HFFc6 (cell line): ENCODE measurements around the gene EGR4. TPM values are rescaled to one million over a fixed set of nuclear protein-coding genes. Genes with fewer than 3 reads are reported as not detected.

Experiments
- DNase-seq: peaks from one replicate; pipeline ENCODE4 v3.0.0-alpha.2; 2018
- H3K27ac Mint-ChIP-seq: 2 replicates; pipeline ENCODE4 v1.8.0; 2020; ENCODE audit warnings: mild to moderate bottlenecking, mixed read lengths
- H3K27me3 Mint-ChIP-seq: 2 replicates; pipeline ENCODE4 v1.8.0; 2021; ENCODE audit warnings: mild to moderate bottlenecking, moderate library complexity, mixed read lengths; ENCODE audit not compliant: insufficient read depth
- H3K36me3 Mint-ChIP-seq: 2 replicates; pipeline ENCODE4 v1.8.0; 2021; ENCODE audit warnings: low read depth, mixed read lengths
- H3K4me1 Mint-ChIP-seq: 2 replicates; pipeline ENCODE4 v1.8.0; 2020; ENCODE audit warnings: low read depth, mixed read lengths
- H3K4me3 Mint-ChIP-seq: 2 replicates; pipeline ENCODE4 v1.8.0; 2020; ENCODE audit warnings: mild to moderate bottlenecking, moderate library complexity, mixed read lengths
- H3K9me3 Mint-ChIP-seq: 2 replicates; pipeline ENCODE4 v1.8.0; 2020; ENCODE audit warnings: mild to moderate bottlenecking, mixed read lengths
- total RNA-seq, 6 experiments: library from RNA; stranded (reverse); fragmentation: NEBNext Ultra II Directional; extraction: Animal tissue kit (Norgen Biotek cat#: 25700); gene quantifications; 2 replicates in 1 of 6; 3 replicates in 5 of 6; pipeline ENCODE4 v1.2.3, GENCODE V29; 2021
- TF ChIP-seq, protein P1 (sequence below): fragments of 200-600 bp; sonication (generic); IDR thresholded peaks from 2 replicates; pipeline ENCODE4 v1.5.0; 2021; ENCODE audit warnings: antibody characterized with exemption, mild to moderate bottlenecking

EGR4 gene
- total RNA-seq, 6 experiments from 2014 or later, result not detected

DNA sequence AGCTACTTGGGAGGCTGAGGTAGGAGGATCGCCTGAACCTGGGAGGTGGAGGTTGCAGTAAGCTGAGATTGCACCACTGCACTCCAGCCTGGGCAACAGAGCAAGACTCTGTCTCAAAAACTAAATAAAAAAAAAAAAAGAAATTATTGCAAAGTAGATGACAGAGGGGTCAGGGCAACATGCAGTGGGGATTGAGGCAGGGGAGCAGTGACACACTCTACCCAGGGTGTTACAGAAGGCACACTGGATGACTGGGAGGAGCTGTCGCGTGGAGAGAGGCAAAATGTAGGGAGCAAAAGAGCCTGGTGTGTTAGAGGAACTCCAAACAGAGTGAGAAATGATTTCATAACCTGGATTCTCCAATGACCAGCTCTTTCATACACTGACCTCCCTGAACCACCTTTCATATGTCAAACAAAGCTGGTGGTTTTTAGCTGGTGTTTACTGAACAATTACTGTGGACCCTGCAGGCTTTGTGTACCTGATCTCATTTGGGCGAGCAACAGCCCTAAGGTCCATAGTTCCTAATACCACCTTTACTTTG lies 31.2 kb downstream of the EGR4 start:
- no peak overlapping the region for H3K4me3 Mint-ChIP-seq
- H3K27ac Mint-ChIP-seq, result no peak overlapping the region
- DNase-seq, result no peak
- peaks cover 25% of the 10 kb centered on the region for H3K27me3 Mint-ChIP-seq
- H3K36me3 Mint-ChIP-seq, result no peaks in the 10 kb centered on the region
- TF ChIP-seq, protein P1, sequence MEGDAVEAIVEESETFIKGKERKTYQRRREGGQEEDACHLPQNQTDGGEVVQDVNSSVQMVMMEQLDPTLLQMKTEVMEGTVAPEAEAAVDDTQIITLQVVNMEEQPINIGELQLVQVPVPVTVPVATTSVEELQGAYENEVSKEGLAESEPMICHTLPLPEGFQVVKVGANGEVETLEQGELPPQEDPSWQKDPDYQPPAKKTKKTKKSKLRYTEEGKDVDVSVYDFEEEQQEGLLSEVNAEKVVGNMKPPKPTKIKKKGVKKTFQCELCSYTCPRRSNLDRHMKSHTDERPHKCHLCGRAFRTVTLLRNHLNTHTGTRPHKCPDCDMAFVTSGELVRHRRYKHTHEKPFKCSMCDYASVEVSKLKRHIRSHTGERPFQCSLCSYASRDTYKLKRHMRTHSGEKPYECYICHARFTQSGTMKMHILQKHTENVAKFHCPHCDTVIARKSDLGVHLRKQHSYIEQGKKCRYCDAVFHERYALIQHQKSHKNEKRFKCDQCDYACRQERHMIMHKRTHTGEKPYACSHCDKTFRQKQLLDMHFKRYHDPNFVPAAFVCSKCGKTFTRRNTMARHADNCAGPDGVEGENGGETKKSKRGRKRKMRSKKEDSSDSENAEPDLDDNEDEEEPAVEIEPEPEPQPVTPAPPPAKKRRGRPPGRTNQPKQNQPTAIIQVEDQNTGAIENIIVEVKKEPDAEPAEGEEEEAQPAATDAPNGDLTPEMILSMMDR, result no peak
- no peaks in the 10 kb centered on the region for H3K4me1 Mint-ChIP-seq
- no peaks in the 10 kb centered on the region for H3K9me3 Mint-ChIP-seq

DNA sequence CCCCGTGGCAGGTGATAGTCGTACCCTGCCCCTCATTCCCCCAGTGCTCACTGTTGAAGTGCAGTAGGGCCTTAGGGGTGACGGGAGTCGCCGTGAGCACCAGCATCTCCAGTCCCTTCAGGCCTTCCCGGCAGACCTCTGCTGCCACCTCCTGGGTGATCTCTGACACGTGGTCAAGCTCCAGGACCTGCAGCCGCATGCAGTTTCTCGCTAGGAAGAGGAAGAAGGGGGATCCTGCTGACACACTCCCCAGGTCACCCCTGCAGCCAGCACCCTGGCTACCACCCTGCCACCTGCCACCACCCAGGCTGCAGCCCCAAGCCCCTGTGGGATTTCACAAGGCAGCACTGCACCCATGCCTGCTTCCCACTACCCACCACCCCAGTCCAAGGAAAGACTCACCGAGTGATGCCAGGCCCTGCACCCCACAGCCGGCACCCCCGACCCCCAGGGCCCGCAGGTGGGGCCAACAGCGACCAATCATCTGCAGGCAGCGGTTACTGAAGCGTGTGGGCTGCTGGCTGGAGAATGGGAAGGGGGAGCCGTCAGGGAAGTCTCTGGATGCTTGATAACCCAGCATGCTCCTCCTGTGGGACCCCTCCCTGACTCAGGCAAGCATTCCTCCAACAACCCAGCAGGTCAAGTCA lies 32.9 kb downstream of the EGR4 start:
- no peaks in the 10 kb centered on the region for H3K4me1 Mint-ChIP-seq
- peaks cover 17% of the 10 kb centered on the region for H3K27me3 Mint-ChIP-seq
- H3K4me3 Mint-ChIP-seq, result no peak overlapping the region
- no peaks in the 10 kb centered on the region for H3K9me3 Mint-ChIP-seq
- H3K36me3 Mint-ChIP-seq, result no peaks in the 10 kb centered on the region
- H3K27ac Mint-ChIP-seq, result no peak overlapping the region
- DNase-seq, result peak; percentile 56
- TF ChIP-seq, protein P1, result peak; percentile 75

DNA sequence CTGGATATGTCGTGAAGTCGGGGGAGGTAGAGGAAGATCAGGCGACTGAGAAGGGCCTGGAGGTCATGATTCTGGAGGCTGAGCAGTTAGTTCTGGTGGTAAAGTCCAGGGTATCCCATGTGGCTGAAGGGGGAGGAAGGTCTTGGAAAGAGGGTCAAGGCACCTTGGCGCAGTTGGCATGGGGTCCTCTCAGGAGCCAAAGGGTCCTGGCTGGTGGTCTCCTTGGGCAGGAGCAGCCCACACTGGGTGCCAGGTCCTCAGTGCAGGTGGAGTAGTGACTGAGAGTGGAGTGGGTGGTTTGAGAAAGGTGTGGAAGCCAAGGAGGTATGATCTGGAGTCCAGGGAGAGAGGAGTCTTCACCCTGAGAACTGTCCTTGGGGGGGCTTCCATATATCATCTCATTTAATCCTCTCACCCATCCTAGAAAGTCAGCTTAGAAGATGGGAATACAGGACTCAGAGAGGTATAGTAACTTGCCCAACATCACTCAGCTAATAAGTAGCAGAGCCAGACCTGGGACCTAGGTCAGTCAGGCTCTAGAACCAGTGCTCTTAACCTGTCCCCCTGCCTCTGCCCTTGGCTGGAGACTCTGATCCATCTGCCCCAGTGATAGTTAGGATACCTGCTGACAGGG lies 33.5 kb downstream of the EGR4 start:
- no peak overlapping the region for H3K4me3 Mint-ChIP-seq
- peaks cover 17% of the 10 kb centered on the region for H3K27me3 Mint-ChIP-seq
- no peaks in the 10 kb centered on the region for H3K4me1 Mint-ChIP-seq
- TF ChIP-seq, protein P1, result no peak
- no peak overlapping the region for H3K27ac Mint-ChIP-seq
- H3K9me3 Mint-ChIP-seq, result no peaks in the 10 kb centered on the region
- no peak for DNase-seq
- H3K36me3 Mint-ChIP-seq, result no peaks in the 10 kb centered on the region

DNA sequence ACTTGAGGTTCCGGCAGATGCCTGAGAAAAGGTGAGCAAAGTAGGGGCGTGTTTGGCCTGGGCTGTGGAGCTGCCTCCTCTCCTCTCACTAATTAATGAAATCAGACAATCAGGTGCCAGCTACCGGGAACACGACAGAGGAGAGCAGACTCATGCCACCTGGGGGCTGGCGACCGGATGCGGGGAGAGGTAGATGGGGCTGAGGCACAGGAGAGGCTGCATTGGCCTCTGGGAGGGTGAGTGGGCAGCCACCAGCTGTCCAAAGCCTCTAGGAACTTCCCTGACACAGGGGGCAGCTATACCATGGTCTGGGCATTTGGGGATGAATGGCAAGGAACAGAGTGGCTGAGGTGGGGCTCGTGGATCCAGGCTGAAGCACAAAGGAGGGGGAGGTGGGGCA lies 34.1 kb downstream of the EGR4 start:
- Mint-ChIP-seq H3K9me3 (no peaks in the 10 kb centered on the region), H3K4me1 (no peaks in the 10 kb centered on the region)
- DNase-seq, result no peak

DNA sequence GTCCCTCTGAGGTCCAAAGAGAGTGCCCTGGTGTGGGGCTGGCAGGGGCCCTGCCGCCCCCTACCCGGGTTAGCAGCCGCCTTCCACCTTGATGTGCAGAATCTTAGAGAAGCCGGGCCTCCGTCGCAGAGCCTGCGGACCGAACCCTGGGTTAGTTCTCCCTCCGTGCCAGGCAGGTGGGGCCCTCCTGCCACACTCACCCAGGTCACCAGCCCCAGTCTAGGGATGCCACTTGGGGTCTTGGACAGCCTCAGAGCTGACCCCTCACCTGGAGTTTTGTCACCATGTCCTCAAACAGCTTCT lies 34.5 kb downstream of the EGR4 start:
- Mint-ChIP-seq H3K9me3 (no peaks in the 10 kb centered on the region), H3K27me3 (peaks cover 17% of the 10 kb centered on the region), H3K36me3 (no peaks in the 10 kb centered on the region), H3K4me3 (no peak overlapping the region), H3K4me1 (no peaks in the 10 kb centered on the region), H3K27ac (no peak overlapping the region)
- TF ChIP-seq, protein P1, result no peak
- DNase-seq, result no peak

More for the DNA sequence above, 34.1 kb downstream of the EGR4 start:
- Mint-ChIP-seq H3K27ac (no peak overlapping the region), H3K36me3 (no peaks in the 10 kb centered on the region), H3K27me3 (peaks cover 17% of the 10 kb centered on the region), H3K4me3 (no peak overlapping the region)
- TF ChIP-seq, protein P1, result no peak
